Activated CD8-positive, alpha-beta T cell treated with anti-CD3 and anti-CD28 coated beads for 36 hours (primary cell): ENCODE data around the gene MZB1. TPM values are rescaled to one million over a fixed set of nuclear protein-coding genes. Genes with fewer than 3 reads are reported as not detected.

ENCODE experiments used
- ATAC-seq: fragments of 200-7000 bp; cut with Tn5 transposase; one replicate; pipeline ENCODE4 v1.10.0; 2021; ENCODE audit warnings: mild to moderate bottlenecking, moderate library complexity
- CTCF ChIA-PET: fragments of 350-600 bp; sonication (Branson Sonifier 250); formaldehyde crosslinking; loops from one replicate; lab custom pipeline; 2021; ENCODE audit warnings: antibody characterized with exemption; lab: Charles Lee
- POLR2A ChIA-PET: fragments of 350-600 bp; sonication (Branson Sonifier 250); formaldehyde crosslinking; loops from one replicate; lab custom pipeline; 2021; ENCODE audit warnings: antibody characterized with exemption; lab: Charles Lee
- DNase-seq: peaks from one replicate; pipeline ENCODE4 v3.0.0-alpha.2; 2020
- H3K27ac Mint-ChIP-seq: one replicate; pipeline ENCODE4 v1.8.0; 2021; ENCODE audit warnings: mild to moderate bottlenecking, mixed read lengths
- H3K27me3 Mint-ChIP-seq: one replicate; pipeline ENCODE4 v1.8.0; 2021; ENCODE audit warnings: mixed read lengths
- H3K36me3 Mint-ChIP-seq: one replicate; pipeline ENCODE4 v1.8.0; 2021; ENCODE audit warnings: low read depth, mixed read lengths
- H3K4me1 Mint-ChIP-seq: one replicate; pipeline ENCODE4 v1.8.0; 2021; ENCODE audit warnings: low read depth, mixed read lengths
- H3K4me3 Mint-ChIP-seq: one replicate; pipeline ENCODE4 v1.8.0; 2021; ENCODE audit warnings: mild to moderate bottlenecking, moderate library complexity, mixed read lengths
- H3K9me3 Mint-ChIP-seq: one replicate; pipeline ENCODE4 v1.8.0; 2021; ENCODE audit warnings: mixed read lengths
- intact Hi-C: fragments of 100-400 bp; cut with micrococcal nuclease; formaldehyde crosslinking; loops from one replicate; pipeline ENCODE4 v1.10.0; 2022
- total RNA-seq, 2 experiments: library from RNA; stranded (reverse); gene quantifications; one replicate each; pipeline ENCODE4 v1.2.3, GENCODE V29; 2021
- TF ChIP-seq, protein P1 (sequence below): fragments of 200-600 bp; IDR thresholded peaks from one replicate; pipeline ENCODE4 v1.8.0; 2022; ENCODE audit warnings: antibody characterized with exemption, mild to moderate bottlenecking

The MZB1 gene
- total RNA-seq, 2 experiments from 2014 or later = 14.4 to 14.5 TPM

DNA sequence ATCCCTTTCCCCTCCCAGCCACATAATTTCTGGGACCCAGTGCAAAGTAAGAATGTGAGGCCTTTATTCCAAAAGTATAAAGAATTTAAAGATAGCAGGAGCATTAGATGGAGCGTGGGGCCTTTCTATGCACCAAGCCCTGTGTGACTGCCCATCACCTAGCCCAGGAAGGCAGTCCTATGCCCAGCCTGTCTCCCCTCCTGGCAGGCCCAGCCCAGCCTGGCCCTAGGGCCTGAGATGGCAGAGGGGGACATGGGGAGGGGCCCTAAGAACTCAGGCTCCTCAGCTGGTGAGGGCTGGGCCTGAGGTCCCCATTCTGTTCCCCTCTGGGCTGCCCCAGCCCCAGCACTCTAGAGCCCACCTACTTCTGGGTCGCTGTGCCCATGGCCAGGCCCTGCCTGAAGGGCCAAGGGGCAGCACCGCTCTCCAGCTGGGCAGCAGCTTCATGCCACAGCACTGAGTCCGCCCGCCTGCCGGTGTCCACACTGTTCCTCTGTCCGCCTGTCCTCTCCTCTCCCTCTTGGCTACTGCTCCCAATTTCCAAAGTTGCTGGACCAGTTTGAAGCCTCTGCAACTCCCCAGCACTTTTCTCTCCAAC, 5.6 kb downstream of the MZB1 start:
- TF ChIP-seq, protein P1, sequence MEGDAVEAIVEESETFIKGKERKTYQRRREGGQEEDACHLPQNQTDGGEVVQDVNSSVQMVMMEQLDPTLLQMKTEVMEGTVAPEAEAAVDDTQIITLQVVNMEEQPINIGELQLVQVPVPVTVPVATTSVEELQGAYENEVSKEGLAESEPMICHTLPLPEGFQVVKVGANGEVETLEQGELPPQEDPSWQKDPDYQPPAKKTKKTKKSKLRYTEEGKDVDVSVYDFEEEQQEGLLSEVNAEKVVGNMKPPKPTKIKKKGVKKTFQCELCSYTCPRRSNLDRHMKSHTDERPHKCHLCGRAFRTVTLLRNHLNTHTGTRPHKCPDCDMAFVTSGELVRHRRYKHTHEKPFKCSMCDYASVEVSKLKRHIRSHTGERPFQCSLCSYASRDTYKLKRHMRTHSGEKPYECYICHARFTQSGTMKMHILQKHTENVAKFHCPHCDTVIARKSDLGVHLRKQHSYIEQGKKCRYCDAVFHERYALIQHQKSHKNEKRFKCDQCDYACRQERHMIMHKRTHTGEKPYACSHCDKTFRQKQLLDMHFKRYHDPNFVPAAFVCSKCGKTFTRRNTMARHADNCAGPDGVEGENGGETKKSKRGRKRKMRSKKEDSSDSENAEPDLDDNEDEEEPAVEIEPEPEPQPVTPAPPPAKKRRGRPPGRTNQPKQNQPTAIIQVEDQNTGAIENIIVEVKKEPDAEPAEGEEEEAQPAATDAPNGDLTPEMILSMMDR = no peak
- peak overlapping the region; percentile 65 for H3K27ac Mint-ChIP-seq
- no peaks in the 10 kb centered on the region for H3K27me3 Mint-ChIP-seq
- H3K4me1 Mint-ChIP-seq = peaks cover 37% of the 10 kb centered on the region
- H3K36me3 Mint-ChIP-seq = no peaks in the 10 kb centered on the region
- DNase-seq = no peak
- H3K4me3 Mint-ChIP-seq = no peak overlapping the region
- POLR2A ChIA-PET = interaction anchor here (0.6 kb wide), 1 partner anchor 108 kb away, joined by 3 read pairs; no protein-coding TSS in a partner anchor
- CTCF ChIA-PET = no interaction called here
- intact Hi-C loops = no loop called here
- no peak for ATAC-seq
- no peaks in the 10 kb centered on the region for H3K9me3 Mint-ChIP-seq

DNA sequence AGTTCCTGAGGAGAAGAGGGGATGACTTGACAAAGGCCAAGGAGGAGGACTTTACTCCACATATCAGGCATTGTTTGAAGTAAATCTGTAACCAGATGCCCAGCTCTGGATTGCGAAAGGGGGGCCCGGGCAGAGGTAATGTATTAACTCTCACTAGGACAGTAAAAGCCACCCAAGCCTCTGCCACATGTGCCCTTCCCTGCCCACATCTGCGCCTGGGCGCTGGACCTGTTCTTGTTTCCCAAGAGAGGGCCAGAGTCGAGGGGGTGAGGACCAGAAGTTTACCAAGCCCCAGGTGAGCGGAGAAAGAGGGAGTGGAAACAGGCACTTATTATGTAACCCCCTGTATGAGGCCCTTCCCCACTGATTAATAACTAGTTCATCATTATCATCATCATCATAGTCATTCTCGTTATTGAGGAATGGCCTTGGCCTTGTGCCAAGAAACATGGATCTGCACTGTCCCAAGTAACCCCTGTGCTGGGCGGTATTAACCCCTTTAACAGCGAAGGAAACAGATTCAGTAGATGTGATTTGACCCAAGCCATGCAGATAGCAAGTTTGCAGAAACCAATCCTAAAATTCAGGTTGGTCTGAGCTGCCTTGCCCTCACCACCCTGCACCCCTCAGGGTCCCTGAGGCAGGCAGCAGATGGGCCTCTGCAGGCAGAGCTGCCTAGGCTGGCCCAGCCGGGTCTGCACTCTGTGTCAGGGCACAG, 6.3 kb downstream of the MZB1 start, which contains the start of gene SLC23A1:
Gene SLC23A1, minus strand, starts transcription at position 23 of the 718 bp plus-strand sequence. CDS start 44 bp downstream, outside the sequence.
- CTCF ChIA-PET = no interaction called here
- no peak within 1 kb of the TSS for H3K4me3 Mint-ChIP-seq
- no peak within 1 kb of the TSS for H3K27ac Mint-ChIP-seq

DNA sequence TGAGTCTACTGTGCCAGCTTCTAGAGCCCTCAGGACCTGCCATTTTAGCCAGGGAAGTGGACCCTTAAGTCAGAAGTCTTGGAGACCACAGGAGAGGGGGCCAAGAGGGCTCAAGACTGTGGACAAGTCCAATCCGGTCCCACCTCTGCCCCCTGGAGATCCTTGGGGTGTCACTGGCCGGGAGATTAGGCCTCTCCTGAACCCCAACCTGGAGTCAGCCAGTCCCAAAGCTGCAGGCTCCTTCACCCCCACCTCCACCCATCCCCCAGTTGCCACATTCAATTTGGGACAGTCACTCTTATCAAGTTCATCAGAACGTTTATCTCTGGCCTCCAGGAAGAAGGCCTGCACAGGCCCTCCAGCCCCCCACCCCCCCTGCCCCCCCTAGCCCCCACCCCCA, 6.9 kb downstream of the MZB1 start:
- no peak for ATAC-seq
- no peaks in the 10 kb centered on the region for H3K36me3 Mint-ChIP-seq
- intact Hi-C loops = no loop called here
- no peak for DNase-seq
- ChIA-PET CTCF (no interaction called here), POLR2A (interaction anchor here (0.9 to 1.0 kb wide), 2 partner anchors 9 to 89 kb away, joined by 3 read pairs; partner anchors contain the start of gene MATR3)
- no peaks in the 10 kb centered on the region for H3K9me3 Mint-ChIP-seq
- H3K4me3 Mint-ChIP-seq = no peak overlapping the region
- peaks cover 26% of the 10 kb centered on the region for H3K4me1 Mint-ChIP-seq
- TF ChIP-seq, protein P1 = no peak
- H3K27me3 Mint-ChIP-seq = no peaks in the 10 kb centered on the region
- H3K27ac Mint-ChIP-seq = no peak overlapping the region

More for the DNA sequence above, 6.3 kb downstream of the MZB1 start, which contains the start of gene SLC23A1:
- POLR2A ChIA-PET = interaction anchor here (0.6 to 1.0 kb wide), 3 partner anchors 8 to 107 kb away, joined by 3 read pairs; partner anchors contain the start of gene MATR3
- H3K27me3 Mint-ChIP-seq = no peaks in the 10 kb centered on the region
- H3K4me1 Mint-ChIP-seq = peaks cover 32% of the 10 kb centered on the region
- H3K9me3 Mint-ChIP-seq = no peaks in the 10 kb centered on the region
- no peaks in the 10 kb centered on the region for H3K36me3 Mint-ChIP-seq
- DNase-seq (no peak), ATAC-seq (no peak)
- TF ChIP-seq, protein P1 = no peak
- intact Hi-C loops = no loop called here

DNA sequence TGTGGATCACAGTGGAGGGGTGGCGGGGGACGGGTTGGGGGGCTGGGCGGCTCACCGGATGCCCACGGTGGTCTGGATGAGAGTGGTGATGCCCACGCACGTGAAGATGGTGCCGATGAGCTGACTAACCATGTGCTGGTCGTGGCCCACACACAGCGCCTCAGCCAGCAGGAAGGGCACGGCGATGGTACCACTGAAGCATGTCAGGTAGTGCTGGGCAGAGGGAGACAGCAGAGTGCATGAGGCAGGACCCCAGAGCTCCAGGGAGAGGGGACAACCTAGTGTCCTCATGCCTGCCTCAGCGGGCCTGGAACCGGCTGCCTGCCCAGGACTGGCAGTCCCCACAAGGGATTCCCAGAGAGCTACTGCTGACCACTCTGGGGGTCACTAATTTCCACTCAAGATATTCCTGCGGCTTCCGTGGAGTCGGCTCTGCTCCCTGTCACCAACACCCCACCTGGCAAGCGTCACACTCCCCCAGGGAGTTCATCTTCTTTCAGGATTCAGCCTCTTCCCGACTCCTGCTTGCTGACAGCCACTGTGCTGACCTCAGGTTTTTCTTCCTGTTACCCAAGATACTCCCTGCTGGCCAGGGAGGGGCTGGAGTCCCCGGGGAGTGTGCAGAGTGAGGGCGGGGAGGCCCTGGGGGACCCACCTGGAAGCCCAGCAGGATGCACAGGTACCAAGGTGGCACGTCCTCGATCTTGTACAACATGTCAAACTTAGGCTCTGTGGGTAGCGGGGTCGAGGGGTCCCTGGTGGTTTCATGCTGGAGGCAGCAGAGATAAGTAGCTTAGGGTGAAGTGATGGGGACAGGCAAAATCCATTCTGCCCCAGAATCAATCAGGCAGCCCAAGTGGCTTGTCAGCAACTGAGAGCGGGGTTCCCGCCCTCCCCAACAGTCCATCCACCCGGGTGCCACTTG, 7.6 kb downstream of the MZB1 start:
- CTCF ChIA-PET = no interaction called here
- DNase-seq (no peak), ATAC-seq (no peak)
- Mint-ChIP-seq H3K27me3 (no peaks in the 10 kb centered on the region), H3K36me3 (no peaks in the 10 kb centered on the region), H3K27ac (no peak overlapping the region), H3K9me3 (no peaks in the 10 kb centered on the region), H3K4me1 (peaks cover 26% of the 10 kb centered on the region), H3K4me3 (no peak overlapping the region)
- intact Hi-C loops = no loop called here
- POLR2A ChIA-PET = interaction anchor here (0.7 to 1.0 kb wide), 3 partner anchors 9 to 89 kb away, joined by 3 read pairs; partner anchors contain the start of gene MATR3
- TF ChIP-seq, protein P1 = no peak
